DND-41 (cell line): ENCODE measurements around the gene RRP12.

Experiments used
- CTCF ChIP-seq: IDR thresholded peaks from 2 replicates; pipeline ENCODE4 v1.5.1; 2012; ENCODE audit warnings: borderline replicate concordance, low read length, moderate library complexity, mild to moderate bottlenecking; ENCODE audit not compliant: poor library complexity, severe bottlenecking; ENCODE audit errors: extremely low read depth
- EZH2 ChIP-seq: IDR thresholded peaks from 3 replicates; pipeline ENCODE4 v1.6.1; 2012; ENCODE audit warnings: borderline replicate concordance, low read depth, mild to moderate bottlenecking, moderate library complexity, low read length, inconsistent platforms; ENCODE audit not compliant: severe bottlenecking

GRCh38 chr10:97435211-97435610 lies 34.1 kb upstream of the RRP12 start:
- TF ChIP-seq CTCF (no peak), EZH2 (no peak)
